ENCODE data around the gene GRHPR.

GRCh38 chr9:37453827-37454226 lies 31.3 kb downstream of the GRHPR start:
- TF ChIP-seq POLR2AphosphoS5 (IDR thresholded peaks at IDR 0.05; ENCODE audit: low read depth, low read length), result no peak
- TF ChIP-seq POLR2A (IDR thresholded peaks at IDR 0.05; ENCODE audit: low read depth, low read length), result no peak
- TF ChIP-seq TAF1 (IDR thresholded peaks at IDR 0.05; ENCODE audit: low read depth, low read length), result no peak
- TF ChIP-seq POU2F2 (IDR thresholded peaks at IDR 0.05; ENCODE audit: low read depth, low read length), result no peak

Measured in GM12891 (cell line).